ENCODE results near the gene ZBTB8A. TPM values are rescaled to one million over a fixed set of nuclear protein-coding genes. Genes with fewer than 3 reads are reported as not detected.

The ZBTB8A gene
- total and polyA plus RNA-seq, 2 of the 8 experiments (the other 6 are each of a cell fraction or from before 2014, with no cell fraction given) = 2.9 to 10.4 TPM

DNA sequence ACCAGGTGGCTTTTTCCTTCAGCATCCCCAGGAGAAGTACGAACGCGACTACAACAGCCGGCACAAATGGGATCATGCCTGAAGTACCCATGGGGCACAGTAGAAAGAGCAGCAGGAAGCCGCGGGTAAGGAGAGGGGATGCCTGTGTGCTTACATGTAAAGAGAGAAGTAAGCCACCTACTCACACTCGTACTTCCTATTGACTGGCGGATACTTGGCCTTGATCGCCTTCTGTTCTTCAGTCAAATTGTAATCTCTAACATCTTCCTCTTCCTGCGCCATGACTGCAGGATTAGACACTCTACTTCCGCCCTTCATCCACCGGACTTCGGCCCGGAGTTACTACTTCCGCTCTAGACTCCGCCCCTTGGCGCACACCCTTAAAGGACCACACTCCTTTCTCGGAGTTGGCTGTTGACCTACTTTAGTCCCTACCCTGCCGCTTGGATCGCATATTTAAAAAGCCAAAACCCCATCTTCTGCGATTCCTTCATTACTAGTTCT lies 111.1 kb downstream of the ZBTB8A start, which contains the start of gene ZBTB8OS:
ZBTB8OS (minus strand) TSS at position 303 of the 504 bp plus-strand sequence; CDS start at position 282, 21 bp downstream.
- H3K23me2 ChIP-seq (ENCODE audit: low read depth, low read length) = peaks cover 5% of the 10 kb centered on the region
- no peak within 1 kb of the TSS for H2BK20ac ChIP-seq (ENCODE audit: low read length)
- ChIA-PET POLR2A (ENCODE audit: partially characterized antibody) (interaction anchor here (0.5 to 8.7 kb wide), 44 partner anchors 11 to 471 kb away, joined by 3 to 118 read pairs (median 4); partner anchors contain the start of genes BSDC1, S100PBP, TXLNA and YARS1), CTCF (ENCODE audit: partially characterized antibody) (interaction anchor here (0.6 to 1.5 kb wide), 3 partner anchors 96 to 902 kb away, joined by 3 read pairs; no protein-coding TSS in a partner anchor)
- H3K4me3 ChIP-seq (ENCODE audit: extremely low read depth in 1 of 4, insufficient read depth in 2 of 4, low read depth in 3 of 4, low read length in 4 of 4) = peak within 1 kb of the TSS; percentile 99
- peaks cover 6% of the 10 kb centered on the region; the same call in 1 of the 2 replicates for H3K79me1 ChIP-seq (ENCODE audit: low read depth, low read length)
- peak within 1 kb of the TSS; percentile 92 for H2AK5ac ChIP-seq (ENCODE audit: low read depth, low read length)
- peak within 1 kb of the TSS; percentile 80 for H2BK120ac ChIP-seq (replicated peaks; ENCODE audit: low read depth, low read length)
- 1% methylated on average over 21 of the region's 21 CpGs; no CpG with 5 or more reads in 1 of the 2 experiments for WGBS, 2 experiments (ENCODE audit: extremely low coverage in 1 of 2, insufficient coverage in 1 of 2, insufficient read length in 1 of 2, insufficient replicate concordance in 2 of 2, low coverage in 1 of 2, low lambda C conversion rate in 2 of 2, missing lambda C conversion rate in 1 of 2)
- H4K20me1 ChIP-seq (replicated peaks in 1 of 2; ENCODE audit: control insufficient read depth in 1 of 2, insufficient read depth in 2 of 2, low read length in 2 of 2) = peaks cover 0 to 3% of the 10 kb centered on the region in 2 experiments
- H3K18ac ChIP-seq (ENCODE audit: extremely low read depth, low read length) = peak within 1 kb of the TSS; percentile 98
- H3K4me2 ChIP-seq (ENCODE audit: insufficient read depth in 1 of 2, low read depth in 2 of 2, low read length in 2 of 2) = peak within 1 kb of the TSS; percentile 91 to 95
- peak within 1 kb of the TSS; percentile 78 for H3K4ac ChIP-seq (replicated peaks; ENCODE audit: insufficient read length, low read depth, low read length)
- no peaks in the 10 kb centered on the region; a peak in 1 of 7 replicates for H3K27me3 ChIP-seq (replicated peaks in 1 of 4; ENCODE audit: control insufficient read depth in 3 of 4, extremely low read depth in 1 of 4, insufficient read depth in 3 of 4, low read length in 3 of 4)
- H2BK12ac ChIP-seq (ENCODE audit: low read depth, low read length) = peak within 1 kb of the TSS; percentile 97
- H3K23ac ChIP-seq (ENCODE audit: insufficient read length) = no peak within 1 kb of the TSS
- H4K91ac ChIP-seq (replicated peaks; ENCODE audit: insufficient read length, low read length) = peak within 1 kb of the TSS; percentile 84
- peak within 1 kb of the TSS; percentile 94 for H3K56ac ChIP-seq (replicated peaks; ENCODE audit: insufficient read length, low read depth, low read length)
- H4K5ac ChIP-seq (ENCODE audit: insufficient read length, low read depth, low read length) = peak within 1 kb of the TSS; percentile 93
- H3K79me2 ChIP-seq (ENCODE audit: control insufficient read depth in 1 of 2, insufficient read depth in 2 of 2, low read length in 2 of 2) = peaks cover 13 to 82% of the 10 kb centered on the region in 2 experiments
- H4K8ac ChIP-seq (ENCODE audit: extremely low read depth, insufficient read depth, low read length) = peak within 1 kb of the TSS; percentile 99
- peak within 1 kb of the TSS; percentile 67; the same call in 1 of the 2 replicates for H2AFZ ChIP-seq (ENCODE audit: low read length)
- peak within 1 kb of the TSS; percentile 98 for H2BK5ac ChIP-seq (ENCODE audit: low read depth, low read length)
- peaks cover 2 to 41% (median 22%) of the 10 kb centered on the region in 4 experiments; a peak in 7 of 8 replicates for H3K36me3 ChIP-seq (ENCODE audit: control insufficient read depth in 2 of 4, insufficient read depth in 4 of 4, low read length in 3 of 4)
- H3K9me3 ChIP-seq (ENCODE audit: insufficient read depth in 2 of 2, low read depth in 1 of 2, low read length in 1 of 2) = 0 out of 4 replicates have a peak, but pooled peaks cover 0 to 2% of the 10 kb centered on the region in 2 experiments
- H3K14ac ChIP-seq (ENCODE audit: insufficient read length) = no peak within 1 kb of the TSS
- H3K27ac ChIP-seq (ENCODE audit: low read depth, low read length) = peak within 1 kb of the TSS; percentile 99
- no peak within 1 kb of the TSS for H2BK15ac ChIP-seq (ENCODE audit: low read length)
- peak; percentile 42 for FAIRE-seq
- DNase-seq (ENCODE audit: low read depth in 1 of 2, low spot score in 2 of 2) = peak; percentile 54 to 81
- H3K4me1 ChIP-seq (replicated peaks in 1 of 4; ENCODE audit: control insufficient read depth in 3 of 4, insufficient read depth in 4 of 4, low read length in 3 of 4) = peaks cover 0 to 5% (median 1%) of the 10 kb centered on the region in 4 experiments; a peak in 4 of 7 replicates
- peak within 1 kb of the TSS; percentile 98 to 99 (median 98) for H3K9ac ChIP-seq (replicated peaks in 1 of 4; ENCODE audit: extremely low read depth in 1 of 4, low read depth in 3 of 4, low read length in 3 of 4)
- TF ChIP-seq GTF2F1 (IDR thresholded peaks at IDR 0.05; ENCODE audit: borderline replicate concordance, low read depth, low read length) = peak; percentile 58; the same call in 1 of the 2 replicates
- TF ChIP-seq POLR2AphosphoS5 (IDR thresholded peaks at IDR 0.05; ENCODE audit: low read depth, low read length) = peak; percentile 85
- peak; percentile 87 for TF ChIP-seq TAF1 (IDR thresholded peaks at IDR 0.05; ENCODE audit: low read depth, low read length)
- TF ChIP-seq TAF7 (optimal IDR thresholded peaks at IDR 0.05; ENCODE audit: borderline replicate concordance, low read depth, low read length) = peak; percentile 26
- no peak; the same call in none of the 2 replicates for TF ChIP-seq CREB1 (IDR thresholded peaks at IDR 0.05)
- TF ChIP-seq ASH2L (IDR thresholded peaks at IDR 0.05; ENCODE audit: low read length) = peak; percentile 27
- no peak for TF ChIP-seq CTBP2 (IDR thresholded peaks at IDR 0.05; ENCODE audit: borderline replicate concordance, insufficient read depth, insufficient read length, low read length)
- TF ChIP-seq KDM5A (IDR thresholded peaks at IDR 0.05; ENCODE audit: low read length) = peak; percentile 82; the same call in 1 of the 2 replicates
- peak; percentile 86 for TF ChIP-seq TBP (IDR thresholded peaks at IDR 0.05; ENCODE audit: low read depth, low read length)
- TF ChIP-seq SAP30 (IDR thresholded peaks at IDR 0.05; ENCODE audit: insufficient read depth, insufficient replicate concordance, low read length) = peak; percentile 86
- peak; percentile 88 for TF ChIP-seq GABPA (IDR thresholded peaks at IDR 0.05; ENCODE audit: borderline replicate concordance, insufficient read depth, low read length)
- TF ChIP-seq RNF2 (IDR thresholded peaks at IDR 0.05; ENCODE audit: borderline replicate concordance, low read depth, low read length, missing control alignments, poor library complexity, severe bottlenecking) = no peak
